HAP-1 (cell line): ENCODE results near the gene RASL11B.
A peak's percentile ranks its signal among the peaks of the same experiment; 100 is the strongest.

ENCODE experiments used
- DNase-seq, 2 experiments: peaks; one replicate each; pipeline ENCODE4 v3.0.0-alpha.2; 2016 to 2020; ENCODE audit warnings: low spot score in 2 of 2
- H3K27me3 ChIP-seq: fragments of 250-450 bp; sonication (Bioruptor Pico); 2 replicates; pipeline ENCODE4 v1.5.1; 2020; ENCODE audit warnings: low read depth, mild to moderate bottlenecking, moderate library complexity
- H3K36me3 ChIP-seq: fragments of 250-450 bp; sonication (Bioruptor Pico); replicated peaks from 2 replicates; pipeline ENCODE4 v1.5.1; 2020; ENCODE audit warnings: mild to moderate bottlenecking
- H3K4me1 ChIP-seq: fragments of 250-450 bp; sonication (Bioruptor Pico); 2 replicates; pipeline ENCODE4 v1.5.1; 2020; ENCODE audit warnings: mild to moderate bottlenecking
- H3K4me3 ChIP-seq: fragments of 250-450 bp; sonication (Bioruptor Pico); 2 replicates; pipeline ENCODE4 v1.5.1; 2020; ENCODE audit warnings: mild to moderate bottlenecking, moderate library complexity
- H3K9me3 ChIP-seq: fragments of 250-450 bp; sonication (Bioruptor Pico); 2 replicates; pipeline ENCODE4 v1.5.1; 2020; ENCODE audit warnings: mild to moderate bottlenecking, moderate library complexity
- in situ Hi-C: fragments of 300-500 bp; cut with MboI; formaldehyde crosslinking; loops from 3 replicates; pipeline ENCODE4 v1.14.3; 2020; ENCODE audit warnings: low sequenced_read_pairs, inconsistent platforms, mixed read lengths

RASL11B gene

GRCh38 chr4:52890521-52890791, 28.3 kb downstream of the RASL11B start:
- Histone ChIP-seq H3K4me1 (no peaks in the 10 kb centered on the region), H3K36me3 (no peaks in the 10 kb centered on the region), H3K9me3 (no peaks in the 10 kb centered on the region), H3K27me3 (no peaks in the 10 kb centered on the region), H3K4me3 (no peak overlapping the region)
- DNase-seq: no peak
- in situ Hi-C loops: no loop called here

- no peak for DNase-seq
- Histone ChIP-seq H3K4me3 (no peak overlapping the region), H3K4me1 (no peaks in the 10 kb centered on the region), H3K36me3 (no peaks in the 10 kb centered on the region), H3K9me3 (no peaks in the 10 kb centered on the region), H3K27me3 (no peaks in the 10 kb centered on the region)
- in situ Hi-C loops: no loop called here
Measured at GRCh38 chr4:52891743-52892142, 29.6 kb downstream of the RASL11B start.

DNA sequence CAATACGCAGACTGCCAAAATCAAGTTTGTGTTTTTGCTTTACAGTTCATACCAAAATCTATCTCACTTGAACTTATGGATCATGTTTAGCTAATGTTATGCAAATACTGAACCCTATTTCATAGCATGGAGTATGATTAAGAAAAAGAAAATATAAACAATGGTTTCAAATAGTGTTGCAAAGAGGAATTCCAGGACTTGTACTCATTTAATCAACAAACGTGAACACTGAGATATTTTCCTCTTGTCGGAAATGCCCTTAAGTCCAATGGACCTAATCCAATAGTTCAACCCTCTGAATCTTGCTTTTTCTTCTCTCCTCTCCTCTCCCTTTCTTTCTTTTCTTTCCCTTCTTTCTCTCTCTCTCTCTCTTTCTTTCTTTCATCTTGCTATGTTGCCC, 30.8 kb downstream of the RASL11B start:
- H3K27me3 ChIP-seq: no peaks in the 10 kb centered on the region
- in situ Hi-C loops: no loop called here
- H3K4me3 ChIP-seq: no peak overlapping the region
- DNase-seq: no peak
- H3K9me3 ChIP-seq: no peaks in the 10 kb centered on the region
- no peaks in the 10 kb centered on the region for H3K36me3 ChIP-seq
- H3K4me1 ChIP-seq: no peaks in the 10 kb centered on the region

- in situ Hi-C loops: no loop called here
- Histone ChIP-seq H3K9me3 (no peaks in the 10 kb centered on the region), H3K4me3 (no peak overlapping the region), H3K27me3 (no peaks in the 10 kb centered on the region), H3K36me3 (no peaks in the 10 kb centered on the region), H3K4me1 (no peaks in the 10 kb centered on the region)
- DNase-seq: no peak
Measured at GRCh38 chr4:52894443-52894842, 32.3 kb downstream of the RASL11B start.

DNA sequence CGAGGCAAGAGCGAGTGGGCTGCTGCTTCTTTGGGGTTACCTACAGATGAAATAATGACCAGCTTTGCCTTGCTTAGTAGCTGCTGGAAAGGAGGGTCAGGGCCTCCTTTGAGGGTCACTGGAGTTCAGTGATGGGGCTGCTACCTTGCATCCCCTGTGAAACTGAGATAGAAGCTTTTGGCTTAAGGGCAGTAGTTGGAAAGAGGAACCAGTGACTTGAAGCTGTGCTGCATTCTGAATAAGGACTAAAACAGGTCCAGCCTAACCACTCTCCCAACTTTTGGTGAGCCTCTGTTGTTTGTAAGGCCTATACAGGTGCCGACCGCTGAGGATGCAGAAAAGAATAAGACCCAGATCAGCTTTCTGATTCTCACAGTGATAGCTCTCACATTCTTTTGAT, 41.2 kb downstream of the RASL11B start:
- in situ Hi-C loops: no loop called here
- Histone ChIP-seq H3K36me3 (no peaks in the 10 kb centered on the region), H3K9me3 (no peaks in the 10 kb centered on the region), H3K4me3 (no peak overlapping the region), H3K4me1 (no peaks in the 10 kb centered on the region), H3K27me3 (no peaks in the 10 kb centered on the region)
- DNase-seq: no peak

- Histone ChIP-seq H3K9me3 (no peaks in the 10 kb centered on the region), H3K4me1 (no peaks in the 10 kb centered on the region), H3K27me3 (no peaks in the 10 kb centered on the region), H3K4me3 (no peak overlapping the region), H3K36me3 (no peaks in the 10 kb centered on the region)
- DNase-seq: no peak
- in situ Hi-C loops: no loop called here
Measured at GRCh38 chr4:52904421-52904820, 42.3 kb downstream of the RASL11B start.

GRCh38 chr4:52907510-52907909, 45.4 kb downstream of the RASL11B start:
- H3K9me3 ChIP-seq: no peaks in the 10 kb centered on the region
- no peak for DNase-seq
- H3K4me3 ChIP-seq: no peak overlapping the region
- no peaks in the 10 kb centered on the region for H3K27me3 ChIP-seq
- no peaks in the 10 kb centered on the region for H3K36me3 ChIP-seq
- H3K4me1 ChIP-seq: no peaks in the 10 kb centered on the region
- in situ Hi-C loops: no loop called here

GRCh38 chr4:52910115-52910514, 48.0 kb downstream of the RASL11B start:
- in situ Hi-C loops: no loop called here
- Histone ChIP-seq H3K9me3 (no peaks in the 10 kb centered on the region), H3K4me1 (no peaks in the 10 kb centered on the region), H3K36me3 (no peaks in the 10 kb centered on the region), H3K27me3 (no peaks in the 10 kb centered on the region), H3K4me3 (no peak overlapping the region)
- DNase-seq: no peak

DNA sequence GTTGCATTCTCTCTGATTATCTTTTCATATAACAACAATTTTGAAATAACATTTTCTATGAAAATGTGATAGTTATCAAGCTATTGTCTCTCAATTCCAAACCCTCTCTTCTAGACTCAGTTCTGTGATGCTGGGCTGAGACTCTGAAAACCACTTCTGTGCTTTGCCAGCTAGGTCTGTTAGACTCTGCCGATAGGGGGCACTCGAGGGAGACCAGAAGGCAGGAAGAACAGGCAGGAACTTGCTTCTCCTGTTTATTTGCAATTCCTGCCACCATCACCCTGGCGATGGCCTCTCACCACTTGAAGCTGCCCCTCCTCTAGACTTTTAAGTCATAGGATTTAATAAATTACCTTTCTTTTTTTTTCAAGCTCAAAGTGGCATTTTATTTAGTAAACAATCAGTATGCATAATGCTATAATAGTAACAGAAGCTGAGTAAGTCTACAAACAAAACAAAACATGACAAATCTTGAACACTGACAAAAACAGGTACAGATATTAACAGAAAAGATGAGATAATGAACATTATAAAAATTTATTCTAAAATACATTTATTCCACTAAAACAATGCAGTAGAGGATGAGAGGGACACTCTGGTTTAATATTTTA, 49.7 kb downstream of the RASL11B start:
- H3K9me3 ChIP-seq: no peaks in the 10 kb centered on the region
- in situ Hi-C loops: no loop called here
- no peaks in the 10 kb centered on the region for H3K4me1 ChIP-seq
- H3K4me3 ChIP-seq: no peak overlapping the region
- DNase-seq: peak; percentile 56 to 92
- H3K36me3 ChIP-seq: no peaks in the 10 kb centered on the region
- H3K27me3 ChIP-seq: no peaks in the 10 kb centered on the region

DNA sequence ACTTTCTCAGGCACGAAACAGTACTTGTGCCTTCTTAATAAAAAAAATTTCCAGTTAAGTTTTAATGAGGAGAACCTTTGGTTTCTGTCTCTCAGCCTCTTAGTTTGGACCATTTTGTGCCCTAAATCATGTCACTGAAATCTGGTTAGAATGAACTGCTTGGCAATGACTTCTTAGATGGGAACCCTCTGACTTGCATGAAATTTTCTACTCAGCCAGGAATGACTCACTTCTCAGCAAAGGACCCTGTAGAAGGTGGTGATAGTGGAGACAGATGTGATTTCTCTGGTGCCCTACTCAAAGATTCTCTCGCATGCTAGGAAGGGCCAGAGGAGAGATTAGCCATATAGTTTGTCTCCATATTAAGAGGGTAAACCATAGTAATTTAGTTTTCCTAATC, 50.5 kb downstream of the RASL11B start:
- Histone ChIP-seq H3K4me3 (no peak overlapping the region), H3K36me3 (no peaks in the 10 kb centered on the region), H3K27me3 (no peaks in the 10 kb centered on the region), H3K4me1 (no peaks in the 10 kb centered on the region), H3K9me3 (no peaks in the 10 kb centered on the region)
- DNase-seq: no peak
- in situ Hi-C loops: no loop called here

- in situ Hi-C loops: no loop called here
- Histone ChIP-seq H3K27me3 (no peaks in the 10 kb centered on the region), H3K4me1 (no peaks in the 10 kb centered on the region), H3K4me3 (no peak overlapping the region), H3K9me3 (no peaks in the 10 kb centered on the region), H3K36me3 (no peaks in the 10 kb centered on the region)
- DNase-seq: no peak
Measured at GRCh38 chr4:52914051-52914605, 52.0 kb downstream of the RASL11B start.

- DNase-seq: no peak
- no peaks in the 10 kb centered on the region for H3K9me3 ChIP-seq
- no peaks in the 10 kb centered on the region for H3K36me3 ChIP-seq
- H3K4me3 ChIP-seq: no peak overlapping the region
- H3K4me1 ChIP-seq: no peaks in the 10 kb centered on the region
- no peaks in the 10 kb centered on the region for H3K27me3 ChIP-seq
- in situ Hi-C loops: no loop called here
Measured at GRCh38 chr4:52915191-52915590, 53.1 kb downstream of the RASL11B start.

- in situ Hi-C loops: no loop called here
- H3K9me3 ChIP-seq: no peaks in the 10 kb centered on the region
- H3K4me3 ChIP-seq: no peak overlapping the region
- DNase-seq: no peak
- H3K4me1 ChIP-seq: no peaks in the 10 kb centered on the region
- H3K27me3 ChIP-seq: no peaks in the 10 kb centered on the region
- H3K36me3 ChIP-seq: no peaks in the 10 kb centered on the region
Measured at GRCh38 chr4:52915730-52916300, 53.7 kb downstream of the RASL11B start.
